GM10847 (cell line): ENCODE results near the gene RAD51B.

Source experiments
- POLR2A ChIP-seq: IDR thresholded peaks from 2 replicates; pipeline ENCODE4 v1.6.1; 2011; ENCODE audit not compliant: insufficient read length; ENCODE audit errors: extremely low read depth

Gene RAD51B

GRCh38 chr14:68246074-68246785 lies 426.7 kb downstream of the RAD51B start:
- no peak for TF ChIP-seq POLR2A

GRCh38 chr14:68246786-68247105 lies 427.2 kb downstream of the RAD51B start:
- no peak for TF ChIP-seq POLR2A

- TF ChIP-seq POLR2A: no peak
Measured at GRCh38 chr14:68247274-68247673, 427.7 kb downstream of the RAD51B start.

DNA sequence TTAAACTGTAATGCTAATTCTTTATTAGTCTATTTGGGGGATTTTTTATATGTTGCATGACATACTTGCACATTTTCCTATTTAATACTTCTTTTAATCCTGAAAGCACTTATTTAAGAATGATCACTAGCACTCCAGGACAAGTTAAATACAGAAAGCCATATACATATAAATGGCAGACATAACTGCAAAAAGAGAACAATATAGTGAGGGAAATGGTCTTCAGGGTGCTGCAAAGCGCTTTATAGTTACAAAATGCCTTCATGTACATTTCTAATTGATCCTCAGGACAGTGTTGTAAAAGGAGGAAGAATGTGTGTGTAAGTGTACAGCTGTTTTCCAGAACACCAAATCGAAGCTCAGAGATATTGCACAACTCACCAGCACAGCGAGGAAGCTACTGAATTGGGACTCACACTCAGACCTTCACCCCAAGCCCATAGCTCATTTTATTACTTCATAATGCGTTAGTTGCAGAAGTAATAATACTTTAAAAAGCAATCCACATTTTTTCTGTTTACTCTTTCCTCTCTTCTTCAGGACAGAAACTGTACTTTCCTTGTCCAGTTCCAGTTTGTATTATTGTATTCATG lies 428.2 kb downstream of the RAD51B start:
- TF ChIP-seq POLR2A: no peak

GRCh38 chr14:68248481-68249255 lies 429.1 kb downstream of the RAD51B start:
- TF ChIP-seq POLR2A: no peak

DNA sequence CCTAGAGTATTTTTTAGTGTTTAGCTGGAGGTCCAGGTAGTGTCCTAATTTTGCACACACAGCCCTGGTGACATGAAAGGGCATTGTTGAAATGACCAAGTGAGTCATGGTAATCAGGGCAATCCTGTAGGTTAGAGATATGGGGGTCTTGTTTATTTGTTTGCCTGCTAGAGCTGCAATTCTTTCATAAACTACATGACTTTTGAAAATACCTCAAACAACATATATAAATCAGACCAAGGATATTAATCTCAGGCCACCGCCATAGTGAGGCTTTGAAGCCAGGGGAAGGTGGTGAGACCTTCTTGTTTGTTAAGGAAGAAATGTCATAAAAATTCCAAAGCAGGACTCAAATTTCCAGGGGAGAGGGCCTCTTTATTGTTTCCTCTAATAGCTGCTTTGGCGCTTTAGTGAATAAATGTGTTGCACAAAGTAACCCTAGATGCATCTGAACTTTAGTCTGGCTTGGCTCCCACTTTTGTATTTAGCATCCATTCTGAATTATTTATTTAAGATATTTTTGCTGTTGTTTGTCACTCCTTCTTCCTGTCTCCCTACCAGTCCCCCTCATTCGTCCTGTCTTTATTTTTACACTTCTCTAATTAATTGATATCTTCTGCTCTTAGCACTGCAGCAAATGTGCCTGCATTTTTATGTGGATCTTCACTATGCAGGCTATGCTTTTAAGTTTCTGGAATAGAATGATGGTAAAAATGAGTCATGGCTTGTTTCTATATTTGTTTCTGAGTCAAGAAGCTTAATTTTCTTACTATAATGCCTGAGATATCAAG lies 430.3 kb downstream of the RAD51B start:
- no peak for TF ChIP-seq POLR2A

- no peak for TF ChIP-seq POLR2A
Measured at GRCh38 chr14:68250927-68251768, 431.6 kb downstream of the RAD51B start.

GRCh38 chr14:68251769-68252100 lies 432.2 kb downstream of the RAD51B start:
- TF ChIP-seq POLR2A: no peak

DNA sequence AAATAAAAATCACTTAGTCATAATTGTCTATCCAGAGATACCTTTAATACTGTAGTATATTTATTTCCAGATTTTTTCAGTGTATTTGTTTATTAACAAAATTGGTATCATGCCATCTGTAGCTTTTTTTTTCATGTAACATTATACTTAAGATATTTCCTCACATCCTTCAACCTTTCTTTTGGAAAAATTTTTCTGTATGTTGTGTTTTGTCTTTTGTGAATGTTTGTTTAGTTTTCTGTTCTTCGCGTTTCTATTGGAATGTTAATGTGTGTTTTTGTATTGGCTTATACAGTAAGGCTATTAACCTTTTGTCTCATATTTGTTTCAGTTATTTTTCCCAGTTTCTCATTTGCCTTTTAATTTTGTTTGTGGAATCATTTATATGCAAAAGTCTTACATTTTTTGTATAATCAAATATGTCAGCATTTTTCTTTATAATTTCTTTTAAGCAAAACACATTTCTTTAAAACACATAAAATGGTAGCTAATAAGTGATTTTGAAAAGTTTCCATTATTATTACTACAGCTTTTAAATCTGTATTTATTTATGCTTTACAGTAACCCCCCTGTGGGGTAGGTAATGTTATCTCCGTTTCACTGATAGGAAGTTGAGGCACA lies 433.7 kb downstream of the RAD51B start:
- TF ChIP-seq POLR2A: no peak

DNA sequence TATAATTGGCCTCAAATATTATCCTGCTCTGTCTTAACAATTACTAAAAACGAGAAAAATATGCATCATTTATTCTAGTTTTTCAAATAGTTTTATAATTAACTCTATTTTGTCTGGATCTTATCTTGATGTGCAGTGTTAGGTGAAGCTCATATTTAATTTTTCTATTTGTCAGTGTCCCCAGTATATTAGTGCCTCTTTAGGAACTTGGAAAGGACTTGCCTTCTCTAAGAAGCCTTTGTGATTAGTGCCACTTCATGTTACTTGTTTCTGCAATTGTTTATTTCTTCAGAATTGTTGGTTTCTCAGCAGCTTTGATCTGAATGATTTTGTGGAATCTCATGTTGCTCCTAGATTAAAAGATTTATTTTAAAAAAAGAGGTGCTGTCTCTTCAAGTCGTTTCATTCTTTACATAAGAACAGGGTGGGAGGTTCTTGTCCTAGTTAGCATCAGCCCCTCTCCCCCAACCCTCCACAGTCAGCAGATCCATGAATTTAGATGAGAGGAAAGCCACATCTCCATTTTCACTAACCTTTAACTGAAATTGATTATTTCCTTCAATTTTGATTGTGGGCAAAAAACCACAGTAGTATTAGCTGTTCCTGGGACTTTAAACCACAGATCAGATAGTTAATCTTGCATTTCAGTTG lies 434.4 kb downstream of the RAD51B start:
- TF ChIP-seq POLR2A: no peak

GRCh38 chr14:68254669-68255527 lies 435.3 kb downstream of the RAD51B start:
- TF ChIP-seq POLR2A: no peak

- TF ChIP-seq POLR2A: no peak
Measured at GRCh38 chr14:68255693-68256178, 436.2 kb downstream of the RAD51B start.

DNA sequence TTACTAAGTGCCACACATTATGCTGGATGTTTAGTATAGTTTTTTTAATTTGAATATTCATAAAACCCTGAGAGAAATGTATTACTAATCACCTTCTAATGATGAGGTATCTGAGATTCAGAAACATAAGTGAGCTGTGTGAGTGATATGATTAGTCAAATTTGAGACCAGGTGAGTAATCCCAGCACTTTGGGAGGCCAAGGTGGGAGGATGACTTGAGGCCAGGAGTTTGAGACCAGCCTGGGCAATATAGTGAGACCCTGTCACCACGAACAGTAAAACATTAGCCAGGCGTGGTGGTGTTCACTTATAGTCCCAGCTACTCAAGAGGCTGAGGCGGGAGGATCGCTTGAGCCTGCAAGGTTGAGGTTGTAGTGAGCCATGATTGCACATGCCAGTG lies 438.4 kb downstream of the RAD51B start:
- TF ChIP-seq POLR2A: no peak
